ENCODE measurements around the gene VPS13D.

DNA sequence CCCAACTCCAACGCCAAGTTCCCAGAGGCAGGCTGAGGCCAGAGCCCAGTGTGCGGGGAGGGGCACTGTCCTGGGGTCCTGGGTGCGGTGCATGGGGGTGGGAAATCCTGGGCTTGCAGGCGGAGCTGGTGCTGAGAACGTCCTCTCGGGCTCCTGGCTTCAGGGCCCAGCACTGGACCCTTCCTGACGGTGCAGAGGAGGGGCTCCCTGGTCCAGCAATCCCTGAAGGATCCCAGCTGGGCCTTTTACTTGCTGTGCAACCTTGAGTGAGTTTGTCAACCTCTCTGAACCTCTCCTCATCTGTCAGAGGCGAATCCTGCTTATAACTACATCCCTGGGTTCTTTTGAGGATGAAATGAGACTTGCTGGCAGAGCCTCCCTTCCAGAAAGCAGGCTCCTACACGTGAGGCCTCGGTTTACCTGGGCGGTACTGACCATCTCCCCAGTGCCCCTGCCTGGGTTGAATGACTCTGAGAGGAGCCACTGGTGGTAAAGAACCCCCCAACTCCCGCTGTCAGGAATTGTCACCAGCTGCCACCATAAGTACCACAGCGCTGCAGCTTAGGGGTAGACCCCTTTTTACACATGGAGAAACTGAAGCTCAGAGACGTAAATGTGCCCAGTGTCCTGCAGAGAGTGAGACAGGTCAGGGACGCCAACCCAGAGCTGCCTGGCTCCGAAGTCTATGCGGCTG is 310.9 kb downstream of the VPS13D start:
- TF ChIP-seq, protein P1, sequence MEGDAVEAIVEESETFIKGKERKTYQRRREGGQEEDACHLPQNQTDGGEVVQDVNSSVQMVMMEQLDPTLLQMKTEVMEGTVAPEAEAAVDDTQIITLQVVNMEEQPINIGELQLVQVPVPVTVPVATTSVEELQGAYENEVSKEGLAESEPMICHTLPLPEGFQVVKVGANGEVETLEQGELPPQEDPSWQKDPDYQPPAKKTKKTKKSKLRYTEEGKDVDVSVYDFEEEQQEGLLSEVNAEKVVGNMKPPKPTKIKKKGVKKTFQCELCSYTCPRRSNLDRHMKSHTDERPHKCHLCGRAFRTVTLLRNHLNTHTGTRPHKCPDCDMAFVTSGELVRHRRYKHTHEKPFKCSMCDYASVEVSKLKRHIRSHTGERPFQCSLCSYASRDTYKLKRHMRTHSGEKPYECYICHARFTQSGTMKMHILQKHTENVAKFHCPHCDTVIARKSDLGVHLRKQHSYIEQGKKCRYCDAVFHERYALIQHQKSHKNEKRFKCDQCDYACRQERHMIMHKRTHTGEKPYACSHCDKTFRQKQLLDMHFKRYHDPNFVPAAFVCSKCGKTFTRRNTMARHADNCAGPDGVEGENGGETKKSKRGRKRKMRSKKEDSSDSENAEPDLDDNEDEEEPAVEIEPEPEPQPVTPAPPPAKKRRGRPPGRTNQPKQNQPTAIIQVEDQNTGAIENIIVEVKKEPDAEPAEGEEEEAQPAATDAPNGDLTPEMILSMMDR (IDR thresholded peaks at IDR 0.05) = no peak
- no peak for TF ChIP-seq POLR2A (IDR thresholded peaks at IDR 0.05)

All from ovary (tissue), 3 donors.